ENCODE results near the gene TPX2. TPM values are rescaled to one million over a fixed set of nuclear protein-coding genes. Genes with fewer than 3 reads are reported as not detected.

TPX2 gene, protein sequence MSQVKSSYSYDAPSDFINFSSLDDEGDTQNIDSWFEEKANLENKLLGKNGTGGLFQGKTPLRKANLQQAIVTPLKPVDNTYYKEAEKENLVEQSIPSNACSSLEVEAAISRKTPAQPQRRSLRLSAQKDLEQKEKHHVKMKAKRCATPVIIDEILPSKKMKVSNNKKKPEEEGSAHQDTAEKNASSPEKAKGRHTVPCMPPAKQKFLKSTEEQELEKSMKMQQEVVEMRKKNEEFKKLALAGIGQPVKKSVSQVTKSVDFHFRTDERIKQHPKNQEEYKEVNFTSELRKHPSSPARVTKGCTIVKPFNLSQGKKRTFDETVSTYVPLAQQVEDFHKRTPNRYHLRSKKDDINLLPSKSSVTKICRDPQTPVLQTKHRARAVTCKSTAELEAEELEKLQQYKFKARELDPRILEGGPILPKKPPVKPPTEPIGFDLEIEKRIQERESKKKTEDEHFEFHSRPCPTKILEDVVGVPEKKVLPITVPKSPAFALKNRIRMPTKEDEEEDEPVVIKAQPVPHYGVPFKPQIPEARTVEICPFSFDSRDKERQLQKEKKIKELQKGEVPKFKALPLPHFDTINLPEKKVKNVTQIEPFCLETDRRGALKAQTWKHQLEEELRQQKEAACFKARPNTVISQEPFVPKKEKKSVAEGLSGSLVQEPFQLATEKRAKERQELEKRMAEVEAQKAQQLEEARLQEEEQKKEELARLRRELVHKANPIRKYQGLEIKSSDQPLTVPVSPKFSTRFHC
- total RNA-seq, result 100 to 1,000 TPM; 122 to 142 TPM

DNA sequence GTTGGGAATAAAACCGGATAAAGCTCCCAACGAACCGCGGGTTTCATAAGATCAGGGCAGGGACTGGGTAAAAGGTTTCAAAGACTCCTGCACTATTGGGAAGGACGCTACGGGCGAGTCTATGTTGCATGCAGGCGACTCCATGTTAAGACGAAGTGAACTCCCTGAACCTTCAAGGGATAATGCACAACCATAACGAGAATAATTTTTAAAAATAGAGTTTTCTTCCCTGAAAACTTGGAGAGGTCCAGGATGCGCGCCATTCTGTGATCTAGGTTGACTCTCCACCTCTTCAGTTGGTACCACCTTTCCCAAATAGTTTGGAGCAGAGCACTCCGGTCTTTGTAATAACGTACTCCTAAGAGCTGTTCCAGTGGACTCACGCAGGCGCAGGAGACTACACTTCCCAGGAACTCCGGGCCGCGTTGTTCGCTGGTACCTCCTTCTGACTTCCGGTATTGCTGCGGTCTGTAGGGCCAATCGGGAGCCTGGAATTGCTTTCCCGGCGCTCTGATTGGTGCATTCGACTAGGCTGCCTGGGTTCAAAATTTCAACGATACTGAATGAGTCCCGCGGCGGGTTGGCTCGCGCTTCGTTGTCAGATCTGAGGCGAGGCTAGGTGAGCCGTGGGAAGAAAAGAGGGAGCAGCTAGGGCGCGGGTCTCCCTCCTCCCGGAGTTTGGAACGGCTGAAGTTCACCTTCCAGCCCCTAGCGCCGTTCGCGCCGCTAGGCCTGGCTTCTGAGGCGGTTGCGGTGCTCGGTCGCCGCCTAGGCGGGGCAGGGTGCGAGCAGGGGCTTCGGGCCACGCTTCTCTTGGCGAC, at the start of gene TPX2:
TPX2 (plus strand) TSS at position 562 of the 821 bp plus-strand sequence. CDS start 18,187 bp downstream, outside the sequence.
- H3K27ac Mint-ChIP-seq, result no peak within 1 kb of the TSS

DNA sequence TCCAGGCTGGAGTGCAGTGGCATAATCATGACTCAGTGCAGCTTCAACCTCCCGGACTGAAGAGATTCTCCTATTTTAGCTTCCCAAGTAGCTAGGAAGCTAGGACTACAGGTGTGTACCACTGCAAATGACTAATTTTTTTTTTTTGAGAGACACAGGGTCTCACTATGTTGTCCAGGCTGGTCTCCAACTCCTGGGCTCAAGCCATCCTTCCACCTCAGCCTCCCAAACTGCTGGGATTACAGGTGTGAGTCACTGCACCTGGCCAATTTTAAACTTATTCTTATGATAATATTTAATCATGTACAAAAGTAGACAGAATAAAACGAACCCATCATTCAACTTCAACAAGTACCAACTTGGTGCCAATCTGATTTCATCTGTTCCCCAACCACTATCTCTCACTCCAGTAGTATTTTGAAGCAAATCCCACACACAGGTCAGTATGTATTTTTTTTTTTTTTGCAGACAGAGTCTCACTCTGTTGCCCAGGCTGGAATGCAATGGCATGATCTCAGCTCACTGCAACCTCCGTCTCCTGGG, 48.9 kb upstream of the TPX2 start:
- ATAC-seq (replicated peaks), result no peak
- Mint-ChIP-seq H3K9me3 (no peaks in the 10 kb centered on the region), H3K36me3 (ENCODE audit: low read depth) (peaks cover 100% of the 10 kb centered on the region), H3K4me1 (peaks cover 41% of the 10 kb centered on the region), H3K27ac (no peak overlapping the region), H3K27me3 (no peaks in the 10 kb centered on the region), H3K4me3 (no peak overlapping the region)

More for the DNA sequence above, at the start of gene TPX2:
- H3K9me3 Mint-ChIP-seq, result no peaks in the 10 kb centered on the region
- ATAC-seq (replicated peaks), result peak; percentile 98
- no peak within 1 kb of the TSS for H3K4me3 Mint-ChIP-seq
- no peaks in the 10 kb centered on the region for H3K27me3 Mint-ChIP-seq
- H3K36me3 Mint-ChIP-seq (ENCODE audit: low read depth), result peaks cover 5% of the 10 kb centered on the region
- no peaks in the 10 kb centered on the region for H3K4me1 Mint-ChIP-seq

DNA sequence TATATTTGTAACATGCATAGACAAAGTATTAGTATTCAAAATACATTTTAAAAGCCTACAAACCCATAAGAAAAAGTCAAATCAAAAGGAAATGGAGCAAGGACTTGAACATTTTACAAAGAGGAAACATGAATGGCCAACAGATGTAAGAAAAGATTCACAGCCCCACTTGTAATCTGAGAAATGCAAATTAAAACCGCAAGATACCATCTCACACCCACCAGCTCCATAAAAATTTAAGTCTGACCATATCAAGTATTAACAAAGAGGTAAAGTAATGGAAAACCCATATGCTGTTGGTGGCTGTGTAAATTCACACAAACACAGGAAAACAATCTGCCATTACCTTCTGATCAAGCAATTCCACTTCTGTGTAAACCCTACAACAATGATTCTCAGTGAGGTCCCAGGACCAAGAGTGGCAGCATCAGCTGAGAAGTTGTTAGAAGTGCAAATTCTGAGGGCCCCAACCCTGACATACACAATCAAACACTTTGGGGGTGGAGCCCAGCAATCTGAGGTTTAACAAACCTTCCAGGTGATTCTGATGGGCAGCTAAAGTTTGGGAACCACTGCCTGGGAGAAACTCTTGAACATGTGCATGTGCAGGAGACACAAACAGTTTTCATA, 47.3 kb upstream of the TPX2 start:
- peaks cover 100% of the 10 kb centered on the region for H3K36me3 Mint-ChIP-seq (ENCODE audit: low read depth)
- H3K4me3 Mint-ChIP-seq, result peak overlapping the region; percentile 48
- no peaks in the 10 kb centered on the region for H3K9me3 Mint-ChIP-seq
- peak overlapping the region; percentile 58 for H3K27ac Mint-ChIP-seq
- H3K4me1 Mint-ChIP-seq, result peaks cover 44% of the 10 kb centered on the region
- H3K27me3 Mint-ChIP-seq, result no peaks in the 10 kb centered on the region
- peak; percentile 18 for ATAC-seq (replicated peaks)

DNA sequence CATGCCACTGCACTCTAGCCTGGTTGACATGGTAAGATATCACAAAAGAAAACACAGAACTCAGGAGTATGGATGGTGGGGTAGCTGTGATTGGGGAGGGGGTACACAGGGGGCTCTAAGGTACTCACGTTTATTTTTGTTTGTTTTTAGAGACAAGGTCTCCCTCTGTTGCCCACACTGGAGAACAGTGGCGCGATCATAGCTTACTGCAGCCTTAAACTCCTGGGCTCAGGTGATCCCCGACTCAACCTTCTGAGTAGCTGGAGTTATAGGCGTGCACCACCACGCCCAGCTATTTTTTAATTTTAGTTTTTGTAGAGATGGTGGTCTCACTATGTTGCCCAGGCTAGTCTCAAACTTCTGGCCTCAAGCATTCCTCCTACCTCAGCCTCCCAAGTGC, 45.7 kb upstream of the TPX2 start:
- no peak overlapping the region for H3K4me3 Mint-ChIP-seq
- ATAC-seq (replicated peaks), result no peak
- H3K9me3 Mint-ChIP-seq, result no peaks in the 10 kb centered on the region
- no peaks in the 10 kb centered on the region for H3K27me3 Mint-ChIP-seq
- H3K27ac Mint-ChIP-seq, result no peak overlapping the region
- peaks cover 44% of the 10 kb centered on the region for H3K4me1 Mint-ChIP-seq
- H3K36me3 Mint-ChIP-seq (ENCODE audit: low read depth), result peaks cover 100% of the 10 kb centered on the region

DNA sequence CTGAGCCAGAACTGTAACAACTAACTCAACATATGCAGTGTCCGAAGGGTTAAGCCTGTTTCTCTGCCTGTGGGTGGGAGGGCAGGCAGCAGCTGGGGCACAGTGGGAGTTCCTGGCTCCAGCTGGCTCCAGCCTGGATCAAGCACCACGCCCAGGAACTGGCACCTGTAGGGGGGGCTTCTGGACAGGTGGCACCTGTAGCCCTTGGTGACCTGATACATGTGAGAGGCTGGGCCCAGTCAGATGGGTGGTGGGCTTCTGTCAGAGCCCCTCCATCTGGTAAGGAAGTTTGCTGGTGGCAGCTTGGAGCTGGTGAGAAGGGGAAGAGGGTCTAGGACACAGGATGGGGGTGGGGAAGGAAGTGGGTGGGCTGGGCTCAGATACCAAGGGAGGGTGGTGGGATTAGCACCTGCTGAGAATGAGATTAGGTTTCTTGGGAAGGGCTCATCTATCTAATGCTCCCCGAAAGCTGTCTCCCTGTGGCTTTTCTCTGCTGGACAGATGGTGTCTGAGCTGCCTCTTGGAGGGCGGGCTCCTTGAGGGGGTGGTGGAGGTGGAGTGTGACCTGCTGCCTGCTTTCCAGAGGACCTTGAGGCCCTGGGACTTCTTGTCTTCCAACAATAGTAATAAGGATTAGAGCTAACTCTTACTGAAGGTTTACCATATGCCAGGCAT, 45.0 kb upstream of the TPX2 start:
- H3K4me1 Mint-ChIP-seq, result peaks cover 49% of the 10 kb centered on the region
- peaks cover 100% of the 10 kb centered on the region for H3K36me3 Mint-ChIP-seq (ENCODE audit: low read depth)
- no peaks in the 10 kb centered on the region for H3K27me3 Mint-ChIP-seq
- no peaks in the 10 kb centered on the region for H3K9me3 Mint-ChIP-seq
- peak overlapping the region; percentile 1 for H3K4me3 Mint-ChIP-seq
- H3K27ac Mint-ChIP-seq, result peak overlapping the region; percentile 88
- no peak for ATAC-seq (replicated peaks)

DNA sequence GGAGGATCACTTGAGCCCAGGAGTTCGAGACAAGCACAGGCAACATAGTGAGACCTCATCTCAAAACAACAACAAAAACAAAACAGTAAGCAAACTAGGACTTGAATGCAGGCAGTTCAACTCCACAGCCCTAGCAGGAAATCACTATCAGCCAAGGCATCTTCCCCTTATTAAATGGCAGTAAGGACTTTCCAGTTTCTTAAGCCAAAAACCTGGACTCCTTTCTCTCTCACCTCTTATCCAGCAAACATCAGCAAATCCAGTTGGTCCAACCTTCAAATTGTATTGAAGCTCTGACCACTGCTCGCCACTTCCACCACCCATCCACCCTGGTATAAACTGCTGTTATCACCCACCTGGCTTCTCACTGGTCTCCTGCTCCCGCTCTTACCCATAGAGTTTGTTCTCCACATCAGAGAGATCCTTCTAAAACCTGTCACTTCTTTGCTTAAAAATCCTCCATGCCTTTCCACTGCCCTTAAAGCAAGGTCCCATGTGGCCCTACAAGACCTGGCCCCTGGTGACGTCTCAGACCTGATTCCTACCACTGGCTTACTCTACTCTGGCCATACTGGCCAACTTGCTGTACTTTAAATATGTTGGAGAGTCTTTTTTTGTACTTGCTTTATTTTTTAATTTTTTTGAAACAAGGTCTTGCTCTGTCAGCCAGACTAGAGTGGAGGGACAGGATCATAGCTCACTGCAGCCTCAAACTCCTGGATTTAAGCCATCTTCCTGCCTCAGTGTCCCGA, 44.1 kb upstream of the TPX2 start:
- Mint-ChIP-seq H3K9me3 (no peaks in the 10 kb centered on the region), H3K27me3 (no peaks in the 10 kb centered on the region), H3K4me3 (peak overlapping the region; percentile 1), H3K36me3 (ENCODE audit: low read depth) (peaks cover 100% of the 10 kb centered on the region), H3K27ac (peak overlapping the region; percentile 88), H3K4me1 (peaks cover 58% of the 10 kb centered on the region)
- ATAC-seq (replicated peaks), result no peak

DNA sequence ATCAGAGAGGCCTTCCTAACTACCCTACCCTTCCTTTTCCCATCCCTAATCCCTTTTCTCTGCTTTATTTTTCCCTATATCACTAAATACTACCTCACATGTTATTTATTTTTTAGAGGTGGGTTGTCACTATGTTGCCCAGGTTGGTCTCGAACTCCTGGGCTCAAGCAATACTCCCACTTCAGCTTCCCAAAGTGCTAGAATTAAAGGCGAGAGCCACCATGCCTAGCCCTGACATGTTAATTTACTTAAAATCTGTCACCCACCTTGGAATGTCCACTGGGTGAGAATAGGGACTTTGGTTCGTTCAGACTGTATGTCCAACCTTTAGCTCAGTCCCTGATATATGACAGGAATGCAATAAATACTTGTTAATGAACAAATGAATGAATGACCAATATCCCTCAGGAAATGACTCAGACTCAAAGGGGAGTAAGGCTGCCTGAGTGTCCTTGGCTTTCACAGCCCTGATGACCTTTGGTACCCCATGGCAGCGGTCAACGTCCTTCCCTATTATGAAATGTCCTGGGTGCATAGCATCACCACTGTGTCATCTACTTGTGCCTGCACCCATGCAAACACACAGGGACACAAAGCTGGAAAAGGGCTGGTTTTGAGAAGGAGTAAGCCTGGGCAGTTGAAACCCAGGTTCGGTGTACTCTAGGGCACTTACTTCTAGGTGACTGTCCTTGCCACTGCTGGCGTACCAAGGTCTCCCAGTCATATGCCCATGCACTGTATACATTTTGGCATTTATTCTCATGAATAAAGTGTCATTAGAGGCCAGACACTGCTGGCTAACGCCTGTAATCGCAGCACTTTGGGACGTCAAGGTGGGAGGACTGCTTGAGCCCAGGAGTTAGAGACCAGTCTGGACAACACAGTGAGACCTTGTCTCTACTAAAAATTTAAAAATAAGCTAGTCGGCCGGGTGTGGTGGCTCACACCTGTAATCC, 43.0 kb upstream of the TPX2 start:
- Mint-ChIP-seq H3K27ac (peak overlapping the region; percentile 88), H3K4me3 (peak overlapping the region; percentile 35), H3K36me3 (ENCODE audit: low read depth) (peaks cover 100% of the 10 kb centered on the region), H3K9me3 (no peaks in the 10 kb centered on the region), H3K27me3 (no peaks in the 10 kb centered on the region), H3K4me1 (peaks cover 62% of the 10 kb centered on the region)
- no peak for ATAC-seq (replicated peaks)

DNA sequence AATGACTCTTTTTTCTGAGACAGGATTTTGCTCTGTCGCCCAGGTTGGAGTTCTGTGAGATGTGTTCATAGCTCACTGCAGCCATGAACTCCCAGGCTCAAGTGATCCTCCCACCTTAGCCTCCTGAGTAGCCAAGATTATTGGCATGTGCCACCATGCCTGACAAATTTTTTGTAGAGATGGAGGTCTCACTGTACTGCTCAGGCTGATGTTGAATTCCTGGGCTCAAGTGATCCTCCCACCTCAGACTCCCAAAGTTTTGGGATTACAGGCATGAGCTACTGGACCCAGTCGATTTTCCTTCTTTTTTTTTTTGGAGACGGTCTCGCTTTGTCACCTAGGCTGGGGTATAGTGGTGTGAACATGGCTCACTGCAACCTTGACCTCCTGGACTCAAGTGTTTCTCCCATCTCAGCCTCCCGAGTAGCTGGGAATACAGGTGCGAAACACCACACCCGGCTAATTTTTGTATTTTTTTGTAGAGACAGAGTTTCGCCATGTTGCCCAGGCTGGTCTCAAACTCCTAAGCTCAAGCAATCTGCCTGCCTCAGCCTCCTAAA, 40.8 kb upstream of the TPX2 start:
- Mint-ChIP-seq H3K4me1 (peaks cover 64% of the 10 kb centered on the region), H3K4me3 (peak overlapping the region; percentile 78), H3K27me3 (no peaks in the 10 kb centered on the region), H3K27ac (peak overlapping the region; percentile 82), H3K9me3 (no peaks in the 10 kb centered on the region), H3K36me3 (ENCODE audit: low read depth) (peaks cover 96% of the 10 kb centered on the region)
- ATAC-seq (replicated peaks), result no peak

DNA sequence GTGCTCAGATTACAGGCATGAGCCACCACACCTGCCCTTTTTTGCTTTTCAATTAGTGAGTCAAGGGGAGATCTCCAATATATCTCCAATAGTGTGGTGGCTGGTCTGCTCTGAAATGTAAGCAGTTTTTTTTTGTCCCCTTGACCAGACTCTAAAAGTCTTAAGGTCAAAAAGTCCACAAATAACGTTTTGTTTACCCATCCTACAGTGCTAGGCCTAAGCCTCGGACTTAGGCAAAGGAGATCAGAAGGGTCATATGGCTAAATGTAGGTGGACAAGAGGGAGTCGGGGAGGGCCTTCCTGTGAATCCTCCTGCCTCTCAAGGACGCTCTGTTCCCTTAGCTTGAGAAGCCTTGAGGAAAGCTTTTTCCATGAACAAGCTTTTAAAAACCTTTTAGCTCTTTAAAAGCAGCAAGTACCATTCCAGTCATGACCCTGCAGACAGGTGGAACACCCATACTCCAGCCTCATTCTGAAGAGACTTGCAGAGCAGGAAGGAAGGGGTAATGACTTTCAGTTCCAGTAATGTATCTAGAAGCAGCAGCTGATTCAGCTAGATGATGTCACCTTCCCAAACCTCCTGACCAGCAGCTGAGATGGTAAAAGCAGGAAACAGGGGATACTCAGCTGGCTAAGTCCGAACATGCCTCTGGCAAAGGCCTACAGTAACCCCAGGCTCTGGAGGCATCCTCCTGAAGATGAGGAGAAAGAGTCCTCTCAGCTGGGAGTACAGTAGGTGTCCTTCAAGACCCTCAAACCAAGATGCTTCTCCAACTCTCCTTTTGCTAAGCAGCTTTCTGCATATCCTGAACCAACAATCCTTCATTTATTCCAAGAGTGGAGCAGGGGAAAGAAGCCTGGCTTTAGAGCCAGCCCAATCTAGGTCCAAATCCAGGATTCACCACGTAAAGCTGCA, 40.0 kb upstream of the TPX2 start:
- ATAC-seq (replicated peaks), result peak; percentile 98
- peaks cover 96% of the 10 kb centered on the region for H3K36me3 Mint-ChIP-seq (ENCODE audit: low read depth)
- no peaks in the 10 kb centered on the region for H3K9me3 Mint-ChIP-seq
- H3K4me3 Mint-ChIP-seq, result peak overlapping the region; percentile 78
- H3K27me3 Mint-ChIP-seq, result no peaks in the 10 kb centered on the region
- peaks cover 62% of the 10 kb centered on the region for H3K4me1 Mint-ChIP-seq
- H3K27ac Mint-ChIP-seq, result peak overlapping the region; percentile 82

DNA sequence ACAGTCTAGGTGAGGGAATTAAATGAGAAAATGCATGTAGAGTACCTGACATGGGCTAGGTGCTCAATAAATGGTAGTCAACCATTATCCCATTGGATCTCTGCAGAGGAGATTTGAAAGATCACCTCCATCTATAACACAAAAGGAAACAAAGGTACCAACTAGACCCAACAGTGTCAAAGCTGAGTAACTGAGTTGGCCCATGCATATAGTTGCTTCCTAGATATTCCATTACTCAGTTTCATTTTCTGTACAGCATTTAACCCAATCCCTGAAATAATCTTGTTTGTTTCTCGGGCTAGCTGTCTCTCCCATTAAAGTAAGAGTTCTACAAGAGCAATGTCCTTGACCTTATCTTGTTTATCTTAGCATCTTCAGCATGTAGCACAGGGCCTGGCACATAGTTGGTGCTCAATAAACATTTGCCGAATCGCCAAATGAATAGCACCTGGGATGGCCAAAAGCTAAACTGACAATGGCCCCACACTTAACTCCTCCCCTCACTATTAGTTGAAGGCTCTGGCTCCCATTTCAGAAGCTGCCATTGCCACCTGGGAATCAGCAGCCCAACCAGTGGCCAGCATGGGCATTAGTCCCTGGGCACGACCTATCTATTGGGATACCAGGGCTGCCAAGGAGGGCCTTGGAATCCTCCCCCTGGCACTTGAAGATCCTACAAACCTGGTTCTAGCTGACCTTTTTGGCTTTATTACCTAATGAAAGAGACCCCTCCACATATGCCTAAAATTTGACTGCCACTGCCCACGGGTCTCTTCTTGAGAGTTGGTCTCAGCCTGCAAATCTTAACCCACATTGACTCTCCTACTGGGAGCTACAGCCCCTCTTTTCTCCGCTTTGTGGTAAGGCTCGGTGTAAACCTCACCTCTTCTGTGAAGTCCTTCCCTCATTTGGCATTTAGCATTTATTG, 39.0 kb upstream of the TPX2 start:
- Mint-ChIP-seq H3K4me3 (peak overlapping the region; percentile 78), H3K27ac (peak overlapping the region; percentile 82), H3K27me3 (no peaks in the 10 kb centered on the region), H3K4me1 (peaks cover 58% of the 10 kb centered on the region), H3K9me3 (no peaks in the 10 kb centered on the region), H3K36me3 (ENCODE audit: low read depth) (peaks cover 96% of the 10 kb centered on the region)
- peak; percentile 33 for ATAC-seq (replicated peaks)
